HepG2 (cell line): ENCODE measurements around the gene GATD1. TPM values are rescaled to one million over a fixed set of nuclear protein-coding genes. Genes with fewer than 3 reads are reported as not detected.

Source experiments
- AGO2 ChIP-seq: fragments of 200-400 bp; formaldehyde crosslinking; optimal IDR thresholded peaks from 2 replicates; pipeline ENCODE3; 2017; ENCODE audit warnings: mild to moderate bottlenecking, low read depth, low read length, moderate library complexity
- CREB1 ChIP-seq, 2 experiments: fragments of 450-650 bp in 1 of 2; IDR thresholded peaks; 2 replicates each; pipeline ENCODE4 v1.6.1; 2016 to 2017; ENCODE audit warnings: control low read depth in 1 of 2, mild to moderate bottlenecking in 1 of 2, missing compliant biosample characterization in 1 of 2, missing genetic modification characterization in 1 of 2
- CREBL2 ChIP-seq: sonication (generic); formaldehyde crosslinking; IDR thresholded peaks from 2 replicates; pipeline ENCODE4 v1.8.1; 2023; ENCODE audit warnings: missing genetic modification reagents, mild to moderate bottlenecking, borderline replicate concordance
- FOXM1 ChIP-seq: sonication (generic); formaldehyde crosslinking; IDR thresholded peaks from 2 replicates; pipeline ENCODE4 v1.5.0; 2020; ENCODE audit warnings: missing genetic modification reagents
- HDAC6 ChIP-seq: fragments of 200-600 bp; sonication (generic); IDR thresholded peaks from 2 replicates; pipeline ENCODE4 v1.7.0; 2017; ENCODE audit warnings: mild to moderate bottlenecking, antibody characterized with exemption, low read length, low read depth
- HMG20B ChIP-seq: conservative IDR thresholded peaks from 2 replicates; pipeline ENCODE4 v1.6.1; 2016; ENCODE audit warnings: missing genetic modification reagents, missing compliant biosample characterization
- NFKB2 ChIP-seq: sonication (generic); formaldehyde crosslinking; IDR thresholded peaks from 2 replicates; pipeline ENCODE4 v1.4.0; 2020; ENCODE audit warnings: missing genetic modification reagents, borderline replicate concordance
- NR2C2 ChIP-seq: sonication (generic); formaldehyde crosslinking; IDR thresholded peaks from 2 replicates; pipeline ENCODE4 v1.4.0; 2020; ENCODE audit warnings: missing genetic modification reagents, mild to moderate bottlenecking, moderate library complexity, borderline replicate concordance
- RARA ChIP-seq: IDR thresholded peaks from 2 replicates; pipeline ENCODE4 v1.6.1; 2016; ENCODE audit warnings: missing genetic modification reagents, missing compliant biosample characterization
- YEATS2 ChIP-seq: sonication (generic); formaldehyde crosslinking; IDR thresholded peaks from 2 replicates; pipeline ENCODE4 v1.4.0; 2020; ENCODE audit warnings: missing genetic modification reagents, borderline replicate concordance
- ZBTB14 ChIP-seq: sonication (generic); formaldehyde crosslinking; IDR thresholded peaks from 2 replicates; pipeline ENCODE4 v1.4.0; 2020; ENCODE audit warnings: missing genetic modification reagents
- ZBTB49 ChIP-seq: sonication (generic); formaldehyde crosslinking; IDR thresholded peaks from 2 replicates; pipeline ENCODE4 v1.4.0; 2020; ENCODE audit warnings: missing genetic modification reagents, borderline replicate concordance
- ZBTB7A ChIP-seq: sonication (generic); formaldehyde crosslinking; IDR thresholded peaks from 2 replicates; pipeline ENCODE4 v1.8.0; 2022; ENCODE audit warnings: mild to moderate bottlenecking, missing genetic modification reagents
- ZNF101 ChIP-seq: sonication (generic); formaldehyde crosslinking; IDR thresholded peaks from 2 replicates; pipeline ENCODE4 v1.4.0; 2020; ENCODE audit warnings: mild to moderate bottlenecking, low read depth, missing genetic modification reagents, borderline replicate concordance
- ZNF20 ChIP-seq: sonication (generic); formaldehyde crosslinking; IDR thresholded peaks from 2 replicates; pipeline ENCODE4 v1.4.0; 2020; ENCODE audit warnings: mild to moderate bottlenecking, moderate library complexity, missing genetic modification reagents
- ZNF30 ChIP-seq: sonication (generic); formaldehyde crosslinking; IDR thresholded peaks from 2 replicates; pipeline ENCODE4 v1.5.0; 2020; ENCODE audit warnings: mild to moderate bottlenecking, missing genetic modification reagents
- ZNF414 ChIP-seq: sonication (generic); formaldehyde crosslinking; IDR thresholded peaks from 2 replicates; pipeline ENCODE4 v1.5.0; 2020; ENCODE audit warnings: missing genetic modification reagents
- ZNF761 ChIP-seq: sonication (generic); formaldehyde crosslinking; conservative IDR thresholded peaks from 2 replicates; pipeline ENCODE4 v1.4.0; 2020; ENCODE audit warnings: mild to moderate bottlenecking, missing genetic modification reagents
- ZNF878 ChIP-seq: sonication (generic); formaldehyde crosslinking; IDR thresholded peaks from 2 replicates; pipeline ENCODE4 v1.8.1; 2023; ENCODE audit warnings: mild to moderate bottlenecking, missing genetic modification reagents, moderate library complexity
- polyA plus RNA-seq, 8 experiments: library from polyadenylated mRNA; depleted of rRNA in 3 of 8; stranded (reverse) in 7 of 8; unstranded in 1 of 8; fragments of >200 nt; fragmentation: Illumina TruSeq in 4 of 8; extraction: Trizol in 4 of 8; gene quantifications; 2 replicates each; pipeline versions ENCODE4 v1.2.1 to v1.2.3, GENCODE V29; 2011 to 2016; ENCODE audit warnings: low read depth in 4 of 8, missing spikeins in 1 of 8, mixed read lengths in 1 of 8; ENCODE audit not compliant: insufficient read depth in 1 of 8
- total RNA-seq, 5 experiments: library from RNA; depleted of rRNA; stranded (reverse); fragments of >200 nt; fragmentation: Illumina TruSeq; extraction: Trizol; gene quantifications; 2 replicates each; pipeline ENCODE4 v1.2.3, GENCODE V29; 2016; ENCODE audit warnings: low read depth in 1 of 5

The GATD1 gene
- total and polyA plus RNA-seq, 2 of the 13 experiments (the other 11 are each of a cell fraction or from before 2014, with no cell fraction given) = 31.3 to 60.5 TPM

GRCh38 chr11:776561-777287 is 563 bp downstream of the GATD1 start (continued):
- TF ChIP-seq YEATS2 (CRISPR knock-in tag) = no peak
- TF ChIP-seq RARA = no peak; the same call in 1 of the 2 replicates
- TF ChIP-seq ZNF30 (CRISPR knock-in tag) = 0 out of 2 replicates have a peak, but pooled peaks have one; percentile 39
- 0 out of 2 replicates have a peak, but pooled peaks have one; percentile 69 for TF ChIP-seq ZNF414
- no peak for TF ChIP-seq CREB1 (IDR thresholded peaks at IDR 0.05)
- no peak for TF ChIP-seq CREB1 (CRISPR knock-in tag; IDR thresholded peaks at IDR 0.05)
- TF ChIP-seq ZNF761 (CRISPR knock-in tag) = no peak; the same call in 1 of the 2 replicates
- no peak for TF ChIP-seq HDAC6
- TF ChIP-seq ZNF878 (CRISPR knock-in tag) = 0 out of 2 replicates have a peak, but pooled peaks have one; percentile 27
- TF ChIP-seq ZNF101 (CRISPR knock-in tag) = no peak
- TF ChIP-seq NR2C2 (CRISPR knock-in tag) = peak; percentile 7; the same call in 1 of the 2 replicates
- TF ChIP-seq ZBTB49 = no peak
- TF ChIP-seq ZBTB14 = 0 out of 2 replicates have a peak, but pooled peaks have one; percentile 40
- no peak for TF ChIP-seq ZNF20 (CRISPR knock-in tag)
- no peak for TF ChIP-seq HMG20B
- 0 out of 2 replicates have a peak, but pooled peaks have one; percentile 42 for TF ChIP-seq ZBTB7A (CRISPR knock-in tag)
- peak; percentile 64; the same call in 1 of the 2 replicates for TF ChIP-seq NFKB2 (CRISPR knock-in tag)
- TF ChIP-seq FOXM1 (CRISPR knock-in tag) = no peak
- TF ChIP-seq CREBL2 (CRISPR knock-in tag) = 0 out of 2 replicates have a peak, but pooled peaks have one; percentile 61
- TF ChIP-seq AGO2 = peak; percentile 84
